Measurements from ENCODE around the gene CARS2.

GRCh38 chr13:110705356-110705825 lies 525 bp downstream of the CARS2 start:
- TF ChIP-seq CTCF (IDR thresholded peaks at IDR 0.05 in 2 of 3, conservative IDR thresholded peaks at IDR 0.05 in 1 of 3; ENCODE audit: borderline replicate concordance in 1 of 3, insufficient read depth in 1 of 3, low read depth in 2 of 3, low read length in 2 of 3) (no peak), POLR2A (IDR thresholded peaks at IDR 0.05; ENCODE audit: borderline replicate concordance, extremely low read depth, insufficient read depth, insufficient read length) (no peak), POLR2AphosphoS5 (IDR thresholded peaks at IDR 0.05; ENCODE audit: low read depth, low read length) (no peak), REST (IDR thresholded peaks at IDR 0.05; ENCODE audit: low read depth) (no peak), EGR1 (IDR thresholded peaks at IDR 0.05; ENCODE audit: low read depth) (no peak), ZBTB33 (IDR thresholded peaks at IDR 0.05; ENCODE audit: extremely low read depth, insufficient replicate concordance, low read length) (no peak), ZFX (IDR thresholded peaks at IDR 0.05) (no peak), MAX (IDR thresholded peaks at IDR 0.05) (no peak)

Data from HCT116 (cell line).